ENCODE measurements around the gene CNTNAP5.

The CNTNAP5 gene

DNA sequence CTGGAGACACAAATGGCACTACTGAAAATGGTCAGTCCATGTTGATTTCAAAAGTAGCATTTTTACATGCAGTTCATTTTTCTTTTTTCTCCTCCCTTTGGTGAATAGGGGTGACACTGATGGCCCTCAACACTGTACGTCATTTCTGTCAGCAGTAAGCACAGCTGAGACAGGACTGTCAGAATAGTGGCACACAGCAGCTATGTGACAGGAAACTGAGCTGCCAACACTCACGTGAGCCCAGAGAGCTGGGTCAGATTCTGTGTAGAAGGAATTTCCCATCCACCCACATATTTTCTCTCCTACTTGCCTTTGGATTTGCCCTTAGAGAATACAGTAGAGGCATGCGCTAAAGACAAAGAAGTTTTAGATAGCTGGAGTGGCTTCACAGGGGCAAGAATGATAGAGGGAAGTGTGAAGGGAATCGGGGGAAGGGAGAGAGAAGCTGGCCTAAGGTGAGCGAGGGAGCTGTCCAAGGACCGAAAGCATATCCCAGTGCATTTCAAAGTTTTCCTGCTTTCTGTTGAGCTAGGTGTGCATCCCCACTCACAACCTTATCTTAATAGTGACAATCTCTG, 476.6 kb downstream of the CNTNAP5 start:
- in situ Hi-C loops (cut with HindIII; ENCODE audit: low sequenced_read_pairs): no loop called here
- H3K4me3 ChIP-seq (ENCODE audit: low read depth, low read length): no peak overlapping the region
- no peak for DNase-seq (ENCODE audit: low read depth)
- TF ChIP-seq, protein P1, sequence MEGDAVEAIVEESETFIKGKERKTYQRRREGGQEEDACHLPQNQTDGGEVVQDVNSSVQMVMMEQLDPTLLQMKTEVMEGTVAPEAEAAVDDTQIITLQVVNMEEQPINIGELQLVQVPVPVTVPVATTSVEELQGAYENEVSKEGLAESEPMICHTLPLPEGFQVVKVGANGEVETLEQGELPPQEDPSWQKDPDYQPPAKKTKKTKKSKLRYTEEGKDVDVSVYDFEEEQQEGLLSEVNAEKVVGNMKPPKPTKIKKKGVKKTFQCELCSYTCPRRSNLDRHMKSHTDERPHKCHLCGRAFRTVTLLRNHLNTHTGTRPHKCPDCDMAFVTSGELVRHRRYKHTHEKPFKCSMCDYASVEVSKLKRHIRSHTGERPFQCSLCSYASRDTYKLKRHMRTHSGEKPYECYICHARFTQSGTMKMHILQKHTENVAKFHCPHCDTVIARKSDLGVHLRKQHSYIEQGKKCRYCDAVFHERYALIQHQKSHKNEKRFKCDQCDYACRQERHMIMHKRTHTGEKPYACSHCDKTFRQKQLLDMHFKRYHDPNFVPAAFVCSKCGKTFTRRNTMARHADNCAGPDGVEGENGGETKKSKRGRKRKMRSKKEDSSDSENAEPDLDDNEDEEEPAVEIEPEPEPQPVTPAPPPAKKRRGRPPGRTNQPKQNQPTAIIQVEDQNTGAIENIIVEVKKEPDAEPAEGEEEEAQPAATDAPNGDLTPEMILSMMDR (IDR thresholded peaks at IDR 0.05; ENCODE audit: low read depth, low read length, missing control alignments): no peak

DNA sequence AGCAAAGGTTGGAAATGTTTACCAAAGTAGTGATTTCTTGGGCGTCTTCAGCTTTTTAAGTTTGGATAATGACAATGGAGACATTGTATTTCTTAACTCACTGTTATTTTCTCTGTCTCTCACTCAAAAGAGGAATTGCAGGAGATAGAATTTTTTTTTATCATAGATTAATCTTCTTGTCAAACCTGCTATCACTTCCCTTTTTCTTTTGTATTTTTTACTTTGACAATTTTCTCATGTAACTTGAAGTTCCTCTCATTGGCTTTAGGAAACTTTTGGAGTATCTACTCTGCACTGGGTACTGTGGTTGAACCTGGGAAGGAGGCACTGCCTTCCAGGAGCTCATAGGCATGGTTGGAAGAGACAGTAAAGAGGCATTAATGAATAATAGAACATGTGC, 489.1 kb downstream of the CNTNAP5 start:
- no peak overlapping the region for H3K4me3 ChIP-seq (ENCODE audit: low read depth, low read length)
- TF ChIP-seq, protein P1 (IDR thresholded peaks at IDR 0.05; ENCODE audit: low read depth, low read length, missing control alignments): no peak
- no peak for DNase-seq (ENCODE audit: low read depth)
- in situ Hi-C loops (cut with HindIII; ENCODE audit: low sequenced_read_pairs): no loop called here

DNA sequence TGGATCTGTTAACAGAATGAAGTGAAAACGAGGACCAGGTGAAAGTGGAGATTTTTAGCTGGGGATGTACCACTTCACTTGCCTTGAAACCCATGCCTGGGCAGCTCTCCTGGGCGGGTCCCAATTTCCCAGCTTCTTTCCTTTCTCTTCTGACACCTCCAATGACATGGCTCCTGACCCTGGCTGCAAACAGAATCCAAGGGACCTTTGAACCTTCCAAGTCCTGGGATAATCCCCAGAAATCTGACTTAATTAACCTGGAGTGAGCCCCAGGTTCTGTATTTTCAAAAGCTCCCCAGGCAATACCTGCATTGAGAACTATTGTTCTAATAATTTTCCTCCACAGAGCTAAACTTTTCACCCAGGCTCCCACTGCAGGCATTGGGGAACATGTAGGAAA, 495.9 kb downstream of the CNTNAP5 start:
- no peak overlapping the region for H3K4me3 ChIP-seq (ENCODE audit: low read depth, low read length)
- no peak for DNase-seq (ENCODE audit: low read depth)
- in situ Hi-C loops (cut with HindIII; ENCODE audit: low sequenced_read_pairs): no loop called here
- TF ChIP-seq, protein P1 (IDR thresholded peaks at IDR 0.05; ENCODE audit: low read depth, low read length, missing control alignments): no peak

DNA sequence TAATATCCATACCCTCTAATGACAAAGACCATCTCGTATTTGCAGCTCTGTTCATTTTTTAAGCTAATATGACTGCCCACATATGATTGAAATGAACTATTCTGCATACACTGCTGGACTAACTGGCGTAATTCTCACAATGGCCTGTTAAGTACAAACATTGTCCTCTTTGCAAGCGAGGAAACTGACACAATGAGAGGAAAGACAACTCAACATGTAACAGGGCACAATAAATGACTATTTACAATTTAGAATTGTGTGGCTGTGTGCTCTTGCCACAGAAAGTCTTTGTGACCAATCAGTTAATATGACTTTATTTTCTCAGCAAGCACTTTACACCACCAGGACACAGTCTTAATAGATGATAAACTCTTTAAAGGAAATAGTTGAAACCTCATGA, 498.0 kb downstream of the CNTNAP5 start:
- no peak overlapping the region for H3K4me3 ChIP-seq (ENCODE audit: low read depth, low read length)
- in situ Hi-C loops (cut with HindIII; ENCODE audit: low sequenced_read_pairs): no loop called here
- TF ChIP-seq, protein P1 (IDR thresholded peaks at IDR 0.05; ENCODE audit: low read depth, low read length, missing control alignments): no peak
- no peak for DNase-seq (ENCODE audit: low read depth)

DNA sequence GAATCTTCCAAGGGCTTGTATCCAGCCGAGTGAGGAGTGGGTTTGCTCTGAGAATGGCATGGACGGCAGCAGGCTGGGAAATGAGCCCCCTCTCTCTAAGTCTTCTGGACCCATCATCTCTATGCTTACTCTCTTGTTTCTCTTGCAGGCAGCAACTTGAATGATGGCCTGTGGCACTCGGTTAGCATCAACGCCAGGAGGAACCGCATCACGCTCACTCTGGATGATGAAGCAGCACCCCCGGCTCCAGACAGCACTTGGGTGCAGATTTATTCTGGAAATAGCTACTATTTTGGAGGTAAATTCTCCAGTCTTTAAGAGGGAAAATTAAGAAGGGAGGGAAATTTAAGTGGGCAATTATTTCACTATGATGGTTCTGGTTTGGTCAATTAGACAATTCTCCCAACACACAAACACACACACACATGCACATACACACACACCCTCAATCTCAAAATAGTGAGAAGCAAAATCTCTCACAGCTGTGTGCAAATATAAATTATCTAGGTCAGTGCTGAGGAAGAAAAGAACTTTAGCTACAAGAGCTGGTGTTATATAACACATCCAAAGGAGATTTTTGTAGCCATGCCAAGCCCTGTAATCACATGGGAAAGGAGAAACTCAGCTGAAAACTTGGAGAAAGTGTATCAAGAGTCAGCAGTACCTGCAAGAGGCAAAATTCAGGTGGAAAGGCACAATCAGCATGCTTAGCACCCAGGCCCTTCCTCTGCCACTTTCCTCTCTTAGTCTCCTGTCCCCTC, 499.2 kb downstream of the CNTNAP5 start:
- in situ Hi-C loops (cut with HindIII; ENCODE audit: low sequenced_read_pairs): no loop called here
- no peak for DNase-seq (ENCODE audit: low read depth)
- H3K4me3 ChIP-seq (ENCODE audit: low read depth, low read length): no peak overlapping the region

DNA sequence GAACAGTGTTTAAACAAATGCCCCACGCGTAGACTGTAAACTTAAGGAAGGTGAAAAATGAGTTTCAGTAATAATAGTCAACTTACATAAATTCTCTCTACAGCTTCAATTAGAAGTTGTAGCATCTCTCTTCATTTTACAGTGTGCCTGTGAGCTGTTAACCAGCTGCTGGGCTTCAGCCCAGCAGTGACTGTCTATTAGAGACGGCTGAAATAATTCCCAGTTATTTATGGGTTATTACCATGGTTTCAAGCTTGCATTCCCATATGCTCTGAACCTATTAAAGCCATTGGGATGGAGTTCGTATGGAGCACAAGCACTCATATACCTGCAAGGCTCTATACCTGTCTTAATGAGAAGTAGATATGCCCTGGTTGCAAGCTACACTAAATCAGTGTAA, 501.1 kb downstream of the CNTNAP5 start:
- TF ChIP-seq, protein P1 (IDR thresholded peaks at IDR 0.05; ENCODE audit: low read depth, low read length, missing control alignments): no peak
- in situ Hi-C loops (cut with HindIII; ENCODE audit: low sequenced_read_pairs): no loop called here

More for the DNA sequence above, 499.2 kb downstream of the CNTNAP5 start:
- TF ChIP-seq, protein P1 (IDR thresholded peaks at IDR 0.05; ENCODE audit: low read depth, low read length, missing control alignments): no peak

More for the DNA sequence above, 501.1 kb downstream of the CNTNAP5 start:
- no peak overlapping the region for H3K4me3 ChIP-seq (ENCODE audit: low read depth, low read length)
- DNase-seq (ENCODE audit: low read depth): no peak
